ENCODE results near the gene IFNAR2.
A peak's percentile ranks its signal among the peaks of the same experiment; 100 is the strongest.
"Not testable (repeated sequence)": the region's sequence is repeated elsewhere in the genome, so short reads cannot be mapped to it uniquely, and the experiment has no call there.

IFNAR2 gene

DNA sequence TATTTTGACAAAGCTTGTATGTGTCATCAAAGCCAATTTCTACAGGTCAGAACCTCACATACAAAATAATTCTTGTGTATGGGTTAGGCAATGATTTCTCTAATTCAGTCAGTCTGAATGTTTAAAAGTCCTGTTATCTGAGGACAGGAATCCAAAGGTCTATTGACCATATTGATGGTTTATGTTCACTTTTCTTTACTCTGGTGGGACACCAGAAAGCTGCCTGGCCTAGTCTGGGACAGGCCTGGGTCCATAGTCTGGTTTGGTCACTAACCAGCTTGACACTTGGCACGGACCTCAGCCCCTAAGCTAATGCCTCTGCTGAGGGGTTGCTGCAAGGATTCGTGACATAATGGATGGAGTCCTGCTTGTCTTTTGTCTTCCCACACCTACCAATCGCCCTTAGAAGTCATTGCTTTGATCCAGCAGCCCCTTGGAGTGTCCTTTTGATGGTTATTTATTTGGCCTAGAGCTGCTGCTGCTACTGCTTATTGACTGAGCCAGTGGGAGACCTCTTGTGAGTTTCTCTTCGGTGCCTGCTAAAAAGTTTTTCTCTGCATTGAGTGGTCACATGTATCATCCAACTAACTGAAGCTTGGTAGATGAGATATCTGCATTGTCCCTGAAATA, 15.7 kb downstream of the IFNAR2 start:
- DNase-seq: no peak

DNA sequence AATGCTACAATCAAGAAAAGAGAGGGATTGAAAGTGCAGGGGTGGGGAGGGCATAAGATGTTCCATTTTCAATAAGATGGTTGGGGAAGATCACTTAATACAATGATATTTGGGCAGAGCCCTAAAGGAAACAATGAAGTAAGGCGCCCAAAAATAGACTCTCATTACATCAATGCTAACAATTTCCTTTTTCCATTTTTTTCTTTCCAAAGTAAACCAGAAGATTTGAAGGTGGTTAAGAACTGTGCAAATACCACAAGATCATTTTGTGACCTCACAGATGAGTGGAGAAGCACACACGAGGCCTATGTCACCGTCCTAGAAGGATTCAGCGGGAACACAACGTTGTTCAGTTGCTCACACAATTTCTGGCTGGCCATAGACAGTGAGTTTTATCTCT, 16.8 kb downstream of the IFNAR2 start:
- DNase-seq: no peak

DNA sequence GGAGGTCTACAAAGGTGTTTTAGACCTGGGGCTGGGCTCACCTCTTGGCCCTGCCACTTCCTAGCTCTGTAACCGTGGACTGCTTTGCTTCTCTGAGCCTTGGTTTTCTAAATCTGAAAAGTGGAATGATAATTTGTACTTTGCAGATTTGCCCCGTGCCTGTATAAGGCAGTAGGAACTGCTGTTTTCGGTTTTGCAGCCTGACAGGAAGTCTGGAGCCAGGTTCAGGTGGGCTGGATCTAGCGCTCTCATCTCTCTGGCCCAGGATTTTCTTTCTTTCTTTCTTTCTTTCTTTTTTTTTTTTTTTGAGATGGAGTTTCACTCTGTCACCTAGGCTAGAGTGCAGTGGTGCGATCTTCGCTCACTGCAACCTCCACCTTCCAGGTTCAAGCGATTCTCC, 17.2 kb downstream of the IFNAR2 start:
- no peak for DNase-seq

DNA sequence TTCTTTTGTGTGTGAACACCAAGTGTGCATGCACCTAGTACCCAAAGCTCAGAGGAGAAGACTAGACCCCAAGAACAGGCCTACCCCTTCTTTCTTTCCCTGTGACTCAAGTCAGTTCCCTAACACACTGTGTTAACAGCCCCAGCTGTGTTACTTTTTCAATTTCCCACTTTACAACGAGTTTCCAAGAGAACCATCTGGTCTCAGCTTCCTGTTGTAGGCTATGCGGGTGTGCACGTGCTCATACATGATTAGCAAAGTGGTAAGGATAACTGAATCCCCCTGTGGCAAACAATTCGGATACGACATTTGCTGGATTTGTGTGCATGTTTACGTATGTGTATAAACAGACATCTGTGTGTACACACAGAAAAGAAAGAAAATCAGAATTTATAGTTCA, 17.9 kb downstream of the IFNAR2 start:
- no peak for DNase-seq

DNA sequence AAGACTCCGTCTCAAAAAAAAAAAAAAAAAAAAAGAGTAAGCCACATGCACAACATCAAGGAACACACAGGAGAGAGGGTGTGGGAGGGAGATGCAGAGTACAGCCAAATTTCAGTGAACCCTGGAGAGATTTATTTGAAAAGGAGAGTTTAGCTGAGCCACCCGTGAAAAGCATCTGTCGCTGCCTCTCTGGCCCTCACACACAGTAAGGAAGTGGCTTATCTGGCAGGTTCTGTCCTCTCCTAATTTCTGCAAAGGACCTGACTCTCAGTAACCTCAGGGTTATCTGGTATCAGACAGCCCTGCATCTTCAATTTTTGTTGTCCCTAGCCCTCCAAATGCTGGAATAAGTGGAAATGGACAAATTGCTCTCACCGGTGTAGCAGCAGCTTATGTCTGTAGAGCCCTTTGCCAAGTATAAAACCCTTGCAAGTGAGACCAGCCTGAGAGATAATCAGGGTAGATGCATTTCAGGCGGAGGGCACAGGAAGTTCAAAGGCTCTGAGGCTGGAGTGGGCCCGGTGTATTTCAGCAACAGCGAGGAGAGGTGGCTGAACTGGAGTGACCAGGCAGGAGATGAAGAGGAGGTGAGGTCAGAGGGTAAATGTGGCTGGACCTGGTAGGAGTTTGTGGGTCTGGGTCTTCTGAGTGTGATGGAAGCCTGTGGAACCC, 19.7 kb downstream of the IFNAR2 start:
- DNase-seq: no peak

DNA sequence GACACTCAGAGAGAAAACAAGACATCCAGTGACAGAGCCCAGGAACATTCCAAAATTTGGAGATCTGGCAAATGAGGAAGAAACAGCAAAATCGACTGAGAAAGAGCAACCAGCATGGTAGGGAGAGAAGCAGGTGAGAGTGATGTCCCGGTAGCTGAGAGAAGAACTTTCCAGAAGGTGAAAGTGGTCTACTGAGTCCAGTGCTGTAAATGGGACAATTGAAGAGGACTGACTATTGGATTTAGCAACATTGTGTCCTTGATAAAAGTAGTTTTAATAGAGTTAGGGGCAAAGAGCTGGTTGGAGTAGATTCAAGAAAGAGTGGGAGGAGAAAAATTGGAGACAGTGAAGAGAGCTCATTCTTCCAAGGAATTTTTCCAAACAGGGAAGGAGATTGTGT, 21.4 kb downstream of the IFNAR2 start:
- DNase-seq: no peak

DNA sequence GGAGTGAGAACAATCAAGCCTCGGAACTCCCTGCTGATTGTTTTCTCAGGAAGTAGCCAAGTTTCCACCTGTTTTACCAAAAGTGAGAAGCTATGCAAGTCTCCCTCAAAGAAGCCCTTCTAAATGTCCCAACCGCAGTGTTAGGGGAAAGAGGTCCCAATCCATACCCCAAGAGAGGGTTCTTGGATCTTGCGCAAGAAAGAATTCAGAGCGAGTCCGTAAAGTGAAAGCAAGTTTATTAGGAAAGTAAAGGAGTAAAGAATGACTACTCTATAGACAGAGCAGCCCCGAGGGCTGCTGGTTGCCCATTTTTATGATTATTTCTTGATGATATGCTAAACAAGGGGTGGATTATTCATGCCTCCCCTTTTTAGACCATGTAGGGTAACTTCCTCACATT, 23.6 kb downstream of the IFNAR2 start:
- DNase-seq: not testable (repeated sequence)

DNA sequence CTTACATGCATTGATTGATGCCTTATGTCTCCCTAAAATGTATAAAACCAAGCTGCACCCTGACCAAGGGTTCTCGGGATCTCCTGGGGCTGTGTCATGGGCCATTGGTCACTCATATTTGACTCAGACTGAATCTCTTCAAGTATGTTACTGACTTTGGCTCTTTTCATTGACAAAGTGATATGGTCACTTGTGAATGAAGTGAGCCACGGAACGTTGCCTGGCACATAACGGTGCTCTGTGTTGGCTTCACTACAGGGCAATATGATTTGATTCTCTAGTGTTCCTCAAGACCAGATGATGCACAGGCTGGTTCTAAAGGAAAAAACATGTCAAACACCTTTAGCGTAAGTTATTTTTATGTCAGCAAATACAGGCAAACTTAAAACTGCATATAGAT, 25.0 kb downstream of the IFNAR2 start:
- DNase-seq: no peak

DNA sequence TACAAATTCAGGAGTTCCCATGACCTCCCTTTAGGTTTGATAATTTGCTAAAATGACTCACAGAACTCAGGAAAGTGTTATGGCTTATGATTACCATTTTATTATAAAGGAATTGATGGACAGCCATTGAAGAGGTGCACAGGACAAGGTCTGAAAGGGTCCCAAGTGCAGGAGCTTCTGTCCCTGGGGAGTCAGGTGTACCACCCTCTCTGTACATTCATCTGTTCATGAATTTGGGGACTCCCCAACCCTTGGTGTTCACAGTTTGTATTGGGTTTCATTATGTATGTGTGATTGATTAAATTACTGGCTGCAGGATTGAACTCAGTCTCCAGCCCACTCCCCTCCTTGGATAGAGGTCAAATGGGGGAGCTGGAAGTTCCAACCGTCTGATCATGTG, 25.7 kb downstream of the IFNAR2 start:
- no peak for DNase-seq

DNA sequence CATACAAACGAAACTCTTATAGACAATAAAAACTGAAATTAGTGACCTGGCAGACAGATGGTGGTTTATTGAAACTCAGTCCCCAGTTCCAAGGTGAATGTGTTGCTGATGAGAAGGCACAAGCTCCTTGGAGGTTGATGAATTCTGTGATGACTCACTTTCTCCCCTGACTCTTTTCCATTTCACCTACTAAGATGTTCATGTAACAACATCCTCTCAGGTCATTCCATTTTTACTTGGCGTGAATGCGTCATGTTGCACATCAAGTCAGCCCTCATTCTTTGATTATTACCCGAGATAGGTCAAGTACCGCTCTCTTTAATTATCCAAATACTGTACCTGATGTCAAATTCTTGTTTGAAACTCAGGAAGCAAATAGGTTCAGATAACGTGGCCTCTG, 26.3 kb downstream of the IFNAR2 start:
- no peak for DNase-seq

DNA sequence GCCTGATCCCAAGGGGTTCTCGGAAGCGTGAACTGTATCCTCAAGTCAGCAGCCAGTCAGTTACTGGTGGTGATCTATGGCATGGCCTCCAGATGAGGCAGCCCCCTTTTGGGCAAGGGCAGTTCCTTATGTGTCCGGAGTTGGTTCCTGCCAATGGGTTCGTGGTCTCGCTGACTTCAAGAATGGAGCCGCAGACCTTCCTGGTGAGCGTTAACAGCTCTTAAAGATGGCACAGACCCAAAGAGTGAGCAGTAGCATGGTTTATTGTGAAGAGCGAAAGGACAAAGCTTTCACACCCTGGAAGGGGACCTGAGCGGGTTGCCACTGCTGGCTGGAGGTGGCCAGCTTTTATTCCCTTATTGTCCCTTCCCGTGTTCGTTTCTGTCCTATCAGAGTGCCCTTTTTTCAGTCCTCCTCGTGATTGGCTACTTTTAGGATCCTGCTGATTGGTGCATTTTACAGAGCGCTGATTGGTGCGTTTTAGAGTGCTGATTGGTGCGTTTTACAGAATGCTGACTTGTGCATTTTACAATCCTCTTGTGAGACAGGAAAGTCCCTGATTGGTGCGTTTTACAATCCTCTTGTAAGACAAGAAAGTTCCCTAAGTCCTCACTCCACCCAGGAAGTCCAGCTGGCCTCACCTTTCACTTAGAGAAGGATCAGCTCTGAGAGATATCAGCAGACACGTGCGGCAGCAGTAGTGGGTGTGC, 27.5 kb downstream of the IFNAR2 start:
- no peak for DNase-seq

DNA sequence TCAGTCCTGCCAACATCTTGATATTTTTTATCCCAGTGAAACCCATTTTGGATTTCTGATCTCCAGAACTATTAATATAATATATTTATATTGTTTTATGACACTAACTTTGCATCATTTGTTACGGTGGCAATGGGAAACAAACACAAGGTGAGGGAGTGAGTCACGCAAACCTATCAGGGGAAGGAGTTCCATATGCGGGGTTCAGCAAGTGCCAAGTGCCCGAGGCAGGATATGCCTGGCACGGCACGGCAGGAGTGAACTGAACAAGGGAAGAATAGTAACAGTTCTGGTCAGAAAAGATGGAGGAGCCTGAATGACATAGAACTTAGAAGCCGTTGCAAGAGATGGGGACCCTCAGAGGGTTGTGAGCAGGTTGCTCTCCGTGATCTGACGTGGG, 28.7 kb downstream of the IFNAR2 start:
- no peak for DNase-seq

DNA sequence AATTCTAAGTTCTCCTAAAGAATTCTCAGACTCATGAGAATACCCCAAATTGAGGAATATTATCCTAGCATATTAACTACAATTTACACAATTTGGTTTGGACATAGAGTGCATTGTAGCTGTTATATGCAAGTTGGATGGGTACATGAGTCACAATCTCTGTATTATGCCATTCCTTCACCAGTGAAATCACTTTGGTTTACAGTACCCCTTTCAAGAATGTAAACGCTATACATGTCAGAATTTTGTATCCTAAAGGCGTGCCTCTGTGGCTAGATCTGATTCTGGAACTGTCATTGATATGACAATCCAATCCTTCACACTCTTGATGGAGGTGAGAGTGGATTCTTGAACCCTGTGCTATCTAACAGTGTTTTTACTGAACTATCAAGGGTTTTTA, 29.7 kb downstream of the IFNAR2 start:
- no peak for DNase-seq

DNA sequence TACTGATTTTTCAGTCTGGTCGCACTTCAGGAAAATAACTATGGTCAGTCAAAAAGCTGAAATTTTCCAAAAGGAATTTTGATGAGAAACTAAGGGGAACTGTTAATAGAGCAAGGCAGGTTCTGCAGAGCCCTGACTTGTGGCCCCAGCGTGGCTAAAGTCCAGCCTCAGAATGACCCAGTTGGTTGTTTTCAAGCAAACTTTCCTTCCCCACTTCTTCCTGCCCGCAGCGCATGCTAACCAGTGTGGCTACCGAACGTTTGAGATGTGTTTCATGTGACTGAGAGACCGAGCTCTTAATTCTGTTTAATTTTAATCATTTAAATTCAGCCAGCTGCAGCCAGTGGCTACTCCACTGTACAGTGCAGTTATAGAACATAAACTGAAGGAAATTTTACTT, 30.3 kb downstream of the IFNAR2 start:
- DNase-seq: no peak

DNA sequence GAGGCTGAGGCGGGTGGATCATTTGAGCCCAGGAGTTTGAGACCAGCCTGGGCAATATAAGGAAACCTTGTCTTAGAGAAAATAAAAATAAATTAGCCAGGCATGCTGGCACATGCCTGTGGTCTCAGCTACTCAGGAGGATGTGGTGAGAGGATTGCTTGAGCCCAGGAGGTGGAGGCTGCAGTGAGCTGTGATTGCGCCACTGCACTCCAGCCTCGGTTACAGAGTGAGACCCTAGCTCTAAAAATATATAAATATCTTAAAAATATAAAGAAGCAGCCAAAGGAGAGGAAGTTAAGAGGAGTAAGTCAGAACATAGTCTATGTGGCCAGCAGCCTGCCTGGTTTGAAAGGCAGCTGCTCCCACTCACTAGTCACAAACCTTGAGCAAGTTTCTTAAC, 31.9 kb downstream of the IFNAR2 start:
- DNase-seq: no peak

DNA sequence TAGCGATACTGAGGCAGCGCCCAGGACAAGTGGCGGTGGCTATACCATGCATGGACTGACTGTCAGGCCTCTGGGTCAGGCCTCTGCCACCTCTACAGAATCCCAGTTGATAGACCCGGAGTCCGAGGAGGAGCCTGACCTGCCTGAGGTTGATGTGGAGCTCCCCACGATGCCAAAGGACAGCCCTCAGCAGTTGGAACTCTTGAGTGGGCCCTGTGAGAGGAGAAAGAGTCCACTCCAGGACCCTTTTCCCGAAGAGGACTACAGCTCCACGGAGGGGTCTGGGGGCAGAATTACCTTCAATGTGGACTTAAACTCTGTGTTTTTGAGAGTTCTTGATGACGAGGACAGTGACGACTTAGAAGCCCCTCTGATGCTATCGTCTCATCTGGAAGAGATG, 33.2 kb downstream of the IFNAR2 start:
- no peak for DNase-seq

DNA sequence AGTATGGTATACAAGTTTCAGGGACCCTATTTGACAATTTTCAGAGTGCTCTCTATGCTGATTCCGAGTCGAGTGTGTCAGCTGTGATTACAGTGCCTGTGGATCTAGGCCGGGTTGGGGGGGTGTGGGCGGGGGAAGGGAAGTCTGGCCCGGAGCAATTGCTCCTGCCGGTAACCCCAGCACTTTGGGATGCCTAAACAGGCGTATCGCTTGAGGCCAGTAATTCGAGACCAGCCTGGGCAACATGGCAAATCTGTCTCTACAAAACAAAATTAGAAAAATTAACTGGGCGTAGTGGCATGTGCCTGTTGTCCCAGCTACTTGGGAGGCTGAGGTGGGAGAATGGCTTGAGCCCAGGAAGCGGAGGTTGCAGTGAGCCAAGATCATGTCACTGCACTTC, 34.8 kb downstream of the IFNAR2 start:
- DNase-seq: no peak

DNA sequence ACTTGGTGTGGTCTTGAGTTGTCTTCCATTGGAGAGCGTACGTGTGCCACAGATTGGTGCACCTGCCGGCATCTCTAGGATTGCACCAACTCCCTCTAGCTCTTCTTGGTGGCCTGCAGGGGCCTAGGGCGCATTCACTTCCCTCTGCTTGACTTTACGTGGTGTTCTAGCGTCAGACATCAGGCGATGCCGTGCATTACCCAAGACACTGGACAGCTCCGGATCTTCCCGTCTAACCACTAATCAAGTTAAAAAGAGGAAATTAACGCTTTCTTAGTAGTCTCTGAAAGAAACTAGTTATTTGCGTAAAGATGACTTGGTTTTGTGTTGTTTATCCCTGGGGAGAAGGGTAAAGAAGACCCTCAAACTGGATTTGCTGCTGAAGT, 35.9 kb downstream of the IFNAR2 start:
- no peak for DNase-seq

DNA sequence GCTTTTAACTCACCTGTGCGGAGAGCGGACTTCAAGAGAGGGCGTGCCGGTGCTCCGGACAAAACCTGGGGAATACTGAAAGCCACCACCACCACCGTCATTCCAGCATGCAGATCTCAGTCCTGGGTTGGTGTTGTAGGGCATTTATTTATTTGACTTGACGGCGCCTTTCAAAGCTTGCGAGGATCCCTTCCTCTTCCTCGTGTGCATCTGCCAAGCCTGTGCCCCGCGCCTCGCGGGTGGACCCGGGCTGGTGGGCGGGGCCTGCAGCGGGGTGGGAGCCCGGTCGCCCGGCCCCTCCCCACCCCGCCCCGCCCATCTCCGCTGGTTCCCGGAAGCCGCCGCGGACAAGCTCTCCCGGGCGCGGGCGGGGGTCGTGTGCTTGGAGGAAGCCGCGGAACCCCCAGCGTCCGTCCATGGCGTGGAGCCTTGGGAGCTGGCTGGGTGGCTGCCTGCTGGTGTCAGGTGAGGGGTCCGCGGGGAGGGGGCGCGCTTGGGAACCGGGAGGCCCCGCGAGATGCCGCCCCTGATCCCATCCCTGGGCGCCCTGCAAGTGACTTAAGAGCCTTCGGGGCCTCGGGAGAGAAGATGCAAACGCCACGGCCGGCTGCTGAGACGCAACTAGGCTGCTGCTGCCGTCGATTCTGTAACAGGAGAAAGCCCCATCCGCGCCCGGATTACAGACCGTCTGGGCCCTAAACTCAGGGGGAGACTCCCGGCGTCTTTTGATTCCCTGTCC, 36.5 kb downstream of the IFNAR2 start, which contains the start of gene IL10RB:
TSS of gene IL10RB (plus strand) at position 318 of the 739 bp plus-strand sequence. CDS start at position 417, 99 bp downstream.
- peak; percentile 81 for DNase-seq

DNA sequence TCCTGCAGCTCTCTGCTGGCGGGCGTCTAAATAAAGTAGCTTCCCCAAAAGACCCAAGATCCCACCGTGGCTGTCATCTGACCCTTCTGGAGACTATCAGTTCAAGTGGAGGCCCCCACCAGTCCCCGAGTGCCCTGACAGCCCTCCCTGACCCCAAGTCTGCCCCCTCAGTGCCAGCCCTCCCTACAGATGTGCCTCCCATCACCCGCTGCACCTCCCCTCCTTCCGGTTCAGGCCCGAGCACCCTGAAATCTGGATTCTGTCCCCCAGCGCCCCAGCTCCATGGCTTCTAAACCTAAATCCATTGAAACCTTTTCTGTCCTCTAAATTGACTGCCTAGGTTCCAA, 37.0 kb downstream of the IFNAR2 start:
- DNase-seq: no peak

DNA sequence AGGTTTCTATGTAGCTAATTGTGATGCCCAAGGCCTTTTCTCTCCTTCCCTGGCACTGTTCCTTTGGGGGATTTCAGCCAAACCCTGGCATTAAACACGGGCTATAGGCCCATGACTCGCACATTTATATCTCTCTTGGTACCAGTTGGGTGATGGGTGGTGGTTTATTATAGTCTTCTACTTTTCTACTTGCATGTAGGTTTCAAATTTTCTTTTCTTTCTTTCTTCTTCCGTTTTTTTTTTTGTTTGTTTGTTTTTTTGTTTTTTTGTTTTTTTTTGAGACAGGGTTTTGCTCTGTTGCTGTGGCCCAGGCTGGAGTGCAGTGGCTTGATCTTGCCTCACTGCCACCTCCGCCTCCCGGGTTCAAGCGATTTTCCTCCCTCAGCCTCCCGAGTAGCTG, 37.5 kb downstream of the IFNAR2 start:
- no peak for DNase-seq

DNA sequence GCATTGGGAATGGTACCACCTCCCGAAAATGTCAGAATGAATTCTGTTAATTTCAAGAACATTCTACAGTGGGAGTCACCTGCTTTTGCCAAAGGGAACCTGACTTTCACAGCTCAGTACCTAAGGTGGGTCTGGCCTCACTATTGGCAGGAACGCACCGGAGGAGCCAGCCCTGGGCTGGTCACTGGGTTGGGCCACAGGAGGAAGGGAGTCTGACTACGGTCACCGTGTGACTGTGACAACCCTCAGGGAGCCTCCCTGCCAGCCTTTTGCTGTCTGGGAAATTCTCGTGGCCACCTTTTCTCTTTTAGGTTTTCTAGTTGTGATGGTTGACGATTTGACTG, 38.6 kb downstream of the IFNAR2 start:
- no peak for DNase-seq

DNA sequence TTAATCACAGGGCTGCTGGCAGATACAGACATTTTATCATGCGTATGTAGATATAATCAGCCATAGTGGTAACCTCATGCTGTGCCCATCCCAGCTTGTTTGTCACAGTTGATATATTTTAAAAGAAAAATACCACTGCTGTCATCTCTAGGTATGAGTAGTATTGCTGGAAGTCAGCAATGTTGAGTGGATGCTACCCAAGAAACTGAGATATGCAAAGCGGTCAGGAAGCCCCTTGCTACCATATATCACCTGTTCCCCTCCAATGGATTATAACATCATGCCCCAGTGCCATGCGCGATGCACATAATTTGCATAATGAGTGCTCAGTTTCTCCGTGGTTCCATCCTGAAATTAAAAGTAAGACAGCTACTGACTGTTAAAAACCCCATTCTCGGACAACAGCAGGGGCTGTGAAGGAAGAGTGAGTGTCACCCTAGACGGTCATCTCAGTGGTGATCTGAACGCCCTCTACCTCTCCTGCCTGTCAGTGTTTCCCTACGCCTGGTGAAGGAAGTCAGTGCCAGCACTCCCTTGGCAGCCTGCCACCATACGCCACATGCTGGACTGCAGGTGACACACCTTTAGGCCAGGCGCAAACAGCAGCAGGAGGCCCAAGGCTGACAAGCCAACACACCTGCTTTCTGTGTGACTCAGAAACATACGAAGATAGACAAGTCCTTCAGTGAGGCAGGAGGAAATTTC, 39.2 kb downstream of the IFNAR2 start:
- DNase-seq: peak; percentile 50

All from activated T-cell treated with anti-CD3 and anti-CD28 coated beads, Interleukin-2, amount 50 U/mL, for 1 hour (primary cell).